Activated naive CD4-positive, alpha-beta T cell treated with Interleukin-2 at 50 U/mL for 16 hours (primary cell): Measurements from ENCODE around the gene FALEC.
A peak's percentile ranks its signal among the peaks of the same experiment; 100 is the strongest.
"Not testable (repeated sequence)": the region's sequence is repeated elsewhere in the genome, so short reads cannot be mapped to it uniquely, and the experiment has no call there.

ENCODE experiments used
- DNase-seq: peaks from one replicate; pipeline ENCODE4 v3.0.0-alpha.2; 2020

Gene FALEC

GRCh38 chr1:150576794-150577556 lies 61.4 kb downstream of the FALEC start:
- no peak for DNase-seq

GRCh38 chr1:150577557-150578271 lies 62.2 kb downstream of the FALEC start:
- DNase-seq = no peak

- DNase-seq = peak; percentile 61
These were observed 62.9 kb downstream of the FALEC start for GRCh38 chr1:150578272-150579109.

GRCh38 chr1:150579110-150579944 lies 63.8 kb downstream of the FALEC start, which contains the start of gene MCL1:
TSS of gene MCL1 (minus strand) at chr1:150579610. CDS start at chr1:150579530, 80 bp downstream.
- DNase-seq = peak; percentile 85

- no peak for DNase-seq
These were observed 64.5 kb downstream of the FALEC start for GRCh38 chr1:150579945-150580642.

- DNase-seq = not testable (repeated sequence)
These were observed 65.4 kb downstream of the FALEC start for GRCh38 chr1:150580966-150581365.

- DNase-seq = not testable (repeated sequence)
These were observed 65.9 kb downstream of the FALEC start for GRCh38 chr1:150581437-150581836.

- DNase-seq = not testable (repeated sequence)
These were observed 66.4 kb downstream of the FALEC start for GRCh38 chr1:150581962-150582361.

- no peak for DNase-seq
These were observed 66.8 kb downstream of the FALEC start for GRCh38 chr1:150582371-150582770.
